Kidney (tissue), 14 donors: ENCODE data around the gene CHRNB4. TPM values are rescaled to one million over a fixed set of nuclear protein-coding genes. Genes with fewer than 3 reads are reported as not detected.

ENCODE experiments used
- DNase-seq, 5 donors: peaks; one replicate each; pipeline ENCODE4 v3.0.0-alpha.2; 2013 to 2020
- FAIRE-seq: peaks from 2 replicates; lab custom pipeline; 2012; peaks lifted over from hg19 to GRCh38; lab: Jason Lieb, UNC
- H3K27ac ChIP-seq, 2 donors: one replicate each; pipeline ENCODE4 v1.7.0; 2013; ENCODE audit warnings: low read depth in 2 of 2, low read length in 2 of 2, inconsistent platforms in 1 of 2
- H3K27me3 ChIP-seq: one replicate; pipeline ENCODE4 v1.7.1; 2013; ENCODE audit warnings: low read length, inconsistent platforms; ENCODE audit not compliant: control insufficient read depth, insufficient read depth
- H3K36me3 ChIP-seq, 3 donors: one replicate each; pipeline versions ENCODE4 v1.7.0 to v1.7.1; 2013; ENCODE audit warnings: low read length in 3 of 3, control low read depth in 1 of 3, inconsistent platforms in 1 of 3; ENCODE audit not compliant: insufficient read depth in 3 of 3, control insufficient read depth in 2 of 3
- H3K4me1 ChIP-seq, 3 donors: one replicate each; pipeline versions ENCODE4 v1.7.0 to v1.7.1; 2013; ENCODE audit warnings: low read length in 3 of 3, inconsistent platforms in 1 of 3, low read depth in 1 of 3; ENCODE audit not compliant: control insufficient read depth in 2 of 3, insufficient read depth in 2 of 3
- H3K4me3 ChIP-seq, 3 donors: one replicate each; pipeline versions ENCODE4 v1.7.0 to v1.8.1; 2013; ENCODE audit warnings: low read length in 3 of 3, control low read depth in 1 of 3, inconsistent platforms in 1 of 3
- H3K9ac ChIP-seq, 3 donors: one replicate each; pipeline versions ENCODE4 v1.7.0 to v1.7.1; 2013; ENCODE audit warnings: low read length in 3 of 3, control low read depth in 1 of 3, inconsistent platforms in 1 of 3
- H3K9me3 ChIP-seq, 3 donors: one replicate each; pipeline versions ENCODE4 v1.7.0 to v1.7.1; 2013; ENCODE audit warnings: low read length in 3 of 3, control low read depth in 1 of 3, inconsistent platforms in 1 of 3; ENCODE audit not compliant: control insufficient read depth in 2 of 3, insufficient read depth in 1 of 3
- CTCF ChIP-seq: IDR thresholded peaks from 3 replicates; pipeline ENCODE4 v1.5.1; 2012; ENCODE audit warnings: mild to moderate bottlenecking, moderate library complexity, borderline replicate concordance; ENCODE audit not compliant: insufficient read depth; ENCODE audit errors: extremely low read depth
- intact Hi-C: fragments of 100-400 bp; cut with DNase I; formaldehyde crosslinking; loops from one replicate; pipeline ENCODE4 v1.11.1; 2022
- polyA plus RNA-seq: library from polyadenylated mRNA; stranded (reverse); fragments of 350-450 nt; fragmentation: Illumina TruSeq; extraction: RNeasy Lipid Tissue Mini Kit (QIAGEN cat#74804); gene quantifications from one replicate; pipeline ENCODE4 v1.2.3, GENCODE V29; 2014; ENCODE audit warnings: low read depth, low replicate concordance; ENCODE audit not compliant: insufficient read depth
- total RNA-seq: library from RNA; stranded (reverse); fragmentation: NEBNext Ultra II Directional; extraction: Animal tissue kit (Norgen Biotek cat#: 25700); gene quantifications from one replicate; pipeline ENCODE4 v1.2.1, GENCODE V29; 2021
- donor health status: control.
- donor health status: control.
- donor health status: control.
- donor health status: control.
- donor health status: control.
- donor health status: DM: yes; HTN: yes; CAD: no.
- donor health status: Normal renal cell carcinoma (clear cell type).

The CHRNB4 gene
- total and polyA plus RNA-seq, 2 donors from 2014 or later = 0.13 to 0.32 TPM

- no peak for DNase-seq
- H3K27ac ChIP-seq = no peak overlapping the region
- H3K9ac ChIP-seq = no peak overlapping the region
- no peak overlapping the region for H3K4me3 ChIP-seq
- TF ChIP-seq CTCF = no peak
- no peaks in the 10 kb centered on the region for H3K9me3 ChIP-seq
- H3K27me3 ChIP-seq = no peaks in the 10 kb centered on the region
- intact Hi-C loops = no loop called here
- no peak for FAIRE-seq
- no peaks in the 10 kb centered on the region for H3K36me3 ChIP-seq
- H3K4me1 ChIP-seq = no peaks in the 10 kb centered on the region
Measured at GRCh38 chr15:78626381-78626995, 14.5 kb downstream of the CHRNB4 start.

GRCh38 chr15:78625606-78626280 lies 15.3 kb downstream of the CHRNB4 start:
- Histone ChIP-seq H3K9me3 (no peaks in the 10 kb centered on the region), H3K9ac (no peak overlapping the region), H3K27me3 (no peaks in the 10 kb centered on the region), H3K4me1 (no peaks in the 10 kb centered on the region), H3K36me3 (no peaks in the 10 kb centered on the region), H3K27ac (no peak overlapping the region), H3K4me3 (no peak overlapping the region)
- DNase-seq = no peak
- no peak for FAIRE-seq
- no peak for TF ChIP-seq CTCF
- intact Hi-C loops = no loop called here

GRCh38 chr15:78624651-78625590 lies 16.1 kb downstream of the CHRNB4 start:
- H3K27me3 ChIP-seq = no peaks in the 10 kb centered on the region
- DNase-seq (no peak), FAIRE-seq (no peak)
- no peak overlapping the region for H3K9ac ChIP-seq
- no peak for TF ChIP-seq CTCF
- H3K9me3 ChIP-seq = no peaks in the 10 kb centered on the region
- H3K27ac ChIP-seq = no peak overlapping the region
- H3K4me1 ChIP-seq = no peaks in the 10 kb centered on the region
- intact Hi-C loops = loop anchor here (5.0 kb wide), 1 partner anchor 87 kb away; no protein-coding TSS in a partner anchor
- H3K4me3 ChIP-seq = no peak overlapping the region
- no peaks in the 10 kb centered on the region for H3K36me3 ChIP-seq
